HEK293 (cell line): ENCODE results near the gene RETREG3.

Experiments
- KLF10 ChIP-seq: fragments of 450-650 bp; IDR thresholded peaks from 2 replicates; pipeline ENCODE4 v1.5.1; 2018; ENCODE audit warnings: missing biosample characterization, mild to moderate bottlenecking, missing genetic modification characterization
- KLF16 ChIP-seq: fragments of 450-650 bp; formaldehyde crosslinking; IDR thresholded peaks from 2 replicates; pipeline ENCODE4 v1.5.1; 2017; ENCODE audit warnings: missing biosample characterization, missing genetic modification characterization
- OSR2 ChIP-seq: fragments of 450-650 bp; formaldehyde crosslinking; IDR thresholded peaks from 2 replicates; pipeline ENCODE4 v1.5.1; 2016; ENCODE audit warnings: missing biosample characterization, missing genetic modification characterization
- SCRT2 ChIP-seq: fragments of 450-650 bp; formaldehyde crosslinking; IDR thresholded peaks from 2 replicates; pipeline ENCODE4 v1.5.1; 2016; ENCODE audit warnings: missing biosample characterization, missing genetic modification characterization
- SETDB1 ChIP-seq: IDR thresholded peaks from one replicate; pipeline ENCODE4 v1.6.1; 2017; ENCODE audit warnings: mild to moderate bottlenecking, low read length, moderate library complexity, mixed read lengths; ENCODE audit not compliant: insufficient read length
- ZBTB1 ChIP-seq: fragments of 450-650 bp; formaldehyde crosslinking; IDR thresholded peaks from 2 replicates; pipeline ENCODE4 v1.5.1; 2016; ENCODE audit warnings: missing biosample characterization, missing genetic modification characterization
- ZBTB21 ChIP-seq: fragments of 450-650 bp; formaldehyde crosslinking; IDR thresholded peaks from 2 replicates; pipeline ENCODE4 v1.5.1; 2017; ENCODE audit warnings: missing biosample characterization, missing genetic modification characterization
- ZEB2 ChIP-seq: fragments of 450-650 bp; formaldehyde crosslinking; IDR thresholded peaks from 2 replicates; pipeline ENCODE4 v1.5.1; 2016; ENCODE audit warnings: missing biosample characterization, missing genetic modification characterization
- ZFP37 ChIP-seq: fragments of 450-650 bp; formaldehyde crosslinking; IDR thresholded peaks from 2 replicates; pipeline ENCODE4 v1.5.1; 2016; ENCODE audit warnings: missing biosample characterization, missing genetic modification characterization
- ZNF19 ChIP-seq: fragments of 450-650 bp; formaldehyde crosslinking; IDR thresholded peaks from 2 replicates; pipeline ENCODE4; 2016; ENCODE audit warnings: missing biosample characterization, missing genetic modification characterization, low read depth
- ZNF324 ChIP-seq: fragments of 450-650 bp; formaldehyde crosslinking; IDR thresholded peaks from 2 replicates; pipeline ENCODE4 v1.5.1; 2016; ENCODE audit warnings: missing biosample characterization, missing genetic modification characterization
- ZNF354C ChIP-seq: fragments of 450-650 bp; formaldehyde crosslinking; IDR thresholded peaks from 2 replicates; pipeline ENCODE4 v1.5.1; 2016; ENCODE audit warnings: missing biosample characterization, missing genetic modification characterization, low read depth, borderline replicate concordance
- ZNF366 ChIP-seq: fragments of 450-650 bp; formaldehyde crosslinking; conservative IDR thresholded peaks from 2 replicates; pipeline ENCODE4 v1.5.1; 2016; ENCODE audit warnings: missing biosample characterization, missing genetic modification characterization
- ZNF423 ChIP-seq: fragments of 450-650 bp; formaldehyde crosslinking; IDR thresholded peaks from 2 replicates; pipeline ENCODE4 v1.5.1; 2016; ENCODE audit warnings: missing biosample characterization, missing genetic modification characterization
- ZNF596 ChIP-seq: fragments of 450-650 bp; IDR thresholded peaks from 2 replicates; pipeline ENCODE4 v1.5.0; 2018; ENCODE audit warnings: missing biosample characterization, mild to moderate bottlenecking, missing genetic modification characterization, moderate library complexity
- ZNF768 ChIP-seq: fragments of 450-650 bp; formaldehyde crosslinking; IDR thresholded peaks from 2 replicates; pipeline ENCODE4 v1.5.1; 2018; ENCODE audit warnings: missing biosample characterization, mild to moderate bottlenecking, missing genetic modification characterization
- ZNF776 ChIP-seq: fragments of 450-650 bp; formaldehyde crosslinking; IDR thresholded peaks from 2 replicates; pipeline ENCODE4 v1.5.0; 2017; ENCODE audit warnings: missing biosample characterization, missing genetic modification characterization, borderline replicate concordance
- ZNF792 ChIP-seq: fragments of 450-650 bp; formaldehyde crosslinking; IDR thresholded peaks from 2 replicates; pipeline ENCODE4 v1.5.1; 2016; ENCODE audit warnings: missing biosample characterization, missing genetic modification characterization
- TF ChIP-seq, protein P1 (sequence below): fragments of 450-650 bp; formaldehyde crosslinking; IDR thresholded peaks from 2 replicates; pipeline ENCODE4 v1.5.1; 2016; ENCODE audit warnings: missing biosample characterization, missing genetic modification characterization
- TF ChIP-seq, protein P2 (sequence below): fragments of 450-650 bp; formaldehyde crosslinking; IDR thresholded peaks from 2 replicates; pipeline ENCODE4 v1.5.1; 2016; ENCODE audit warnings: missing biosample characterization, missing genetic modification characterization
- TF ChIP-seq, protein P3 (sequence below): fragments of 450-650 bp; formaldehyde crosslinking; IDR thresholded peaks from 2 replicates; pipeline ENCODE4 v1.5.1; 2016; ENCODE audit warnings: missing biosample characterization, missing genetic modification characterization, borderline replicate concordance
- TF ChIP-seq, protein P4 (sequence below): fragments of 450-650 bp; formaldehyde crosslinking; conservative IDR thresholded peaks from 2 replicates; pipeline ENCODE4 v1.5.1; 2016; ENCODE audit warnings: low read depth, missing biosample characterization, missing genetic modification characterization
- TF ChIP-seq, protein P5 (sequence below): fragments of 450-650 bp; formaldehyde crosslinking; IDR thresholded peaks from 2 replicates; pipeline ENCODE4 v1.5.1; 2016; ENCODE audit warnings: missing biosample characterization, missing genetic modification characterization
- TF ChIP-seq, protein P6 (sequence below): fragments of 450-650 bp; formaldehyde crosslinking; IDR thresholded peaks from 2 replicates; pipeline ENCODE4 v1.5.1; 2016; ENCODE audit warnings: missing biosample characterization, missing genetic modification characterization

Gene RETREG3

DNA sequence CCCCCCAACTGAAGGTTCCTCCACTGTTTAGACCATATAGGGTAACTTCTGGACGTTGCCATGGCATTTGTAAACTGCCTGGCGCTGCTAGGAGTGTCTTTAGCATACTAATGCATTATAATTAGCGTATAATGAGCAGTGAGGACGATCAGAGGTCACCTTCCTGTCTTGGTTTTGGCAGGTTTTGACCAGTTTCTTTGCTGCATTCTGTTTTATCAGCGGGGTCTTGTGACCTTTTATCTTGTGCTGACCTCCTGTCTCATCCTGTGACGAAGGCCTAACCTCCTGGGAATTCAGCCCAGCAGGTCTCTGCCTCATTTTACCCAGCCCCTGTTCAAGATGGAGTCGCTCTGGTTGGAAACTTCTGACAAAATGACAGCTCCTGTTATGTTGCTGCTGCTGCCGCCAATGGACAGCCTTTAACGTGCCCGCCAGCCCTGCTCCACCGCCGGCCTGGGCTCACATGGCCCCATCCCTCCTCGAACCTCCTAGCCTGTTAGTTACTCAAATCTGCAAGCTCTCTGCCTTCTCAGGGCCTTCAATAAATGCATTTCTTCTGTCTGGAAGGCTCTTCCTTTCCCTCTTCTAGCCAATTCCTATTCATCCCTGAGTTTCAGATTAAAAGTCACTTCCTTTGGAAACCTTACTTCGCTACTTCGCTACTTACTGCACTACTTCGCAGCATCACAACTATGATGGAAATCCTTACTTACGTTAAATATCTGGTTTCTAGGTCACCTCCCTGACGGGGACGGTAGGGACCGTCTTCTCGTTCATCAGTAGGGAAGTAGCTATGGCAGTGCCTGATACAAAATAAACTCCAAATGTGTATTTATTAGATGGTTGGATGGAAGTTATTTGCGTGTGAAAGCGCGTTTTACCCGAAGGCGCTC, 73.8 kb downstream of the RETREG3 start (continued):
- TF ChIP-seq ZFP37 (tag by site-specific recombination) (no peak), ZNF19 (no peak), OSR2 (tag by site-specific recombination) (no peak), SETDB1 (no peak), ZBTB1 (tag by site-specific recombination) (no peak), ZNF423 (tag by site-specific recombination) (no peak), ZEB2 (tag by site-specific recombination) (peak; percentile 95; the same call in 1 of the 2 replicates), ZNF596 (no peak), ZNF324 (peak; percentile 0; the same call in 1 of the 2 replicates), KLF10 (tag by site-specific recombination) (no peak), ZNF768 (no peak), KLF16 (tag by site-specific recombination) (no peak; the same call in 1 of the 2 replicates), ZNF366 (tag by site-specific recombination) (0 out of 2 replicates have a peak, but pooled peaks have one; percentile 10), ZNF792 (tag by site-specific recombination) (no peak), ZNF776 (tag by site-specific recombination) (no peak), SCRT2 (no peak), ZBTB21 (tag by site-specific recombination) (peak; percentile 54), ZNF354C (tag by site-specific recombination) (no peak)
- TF ChIP-seq, protein P1, sequence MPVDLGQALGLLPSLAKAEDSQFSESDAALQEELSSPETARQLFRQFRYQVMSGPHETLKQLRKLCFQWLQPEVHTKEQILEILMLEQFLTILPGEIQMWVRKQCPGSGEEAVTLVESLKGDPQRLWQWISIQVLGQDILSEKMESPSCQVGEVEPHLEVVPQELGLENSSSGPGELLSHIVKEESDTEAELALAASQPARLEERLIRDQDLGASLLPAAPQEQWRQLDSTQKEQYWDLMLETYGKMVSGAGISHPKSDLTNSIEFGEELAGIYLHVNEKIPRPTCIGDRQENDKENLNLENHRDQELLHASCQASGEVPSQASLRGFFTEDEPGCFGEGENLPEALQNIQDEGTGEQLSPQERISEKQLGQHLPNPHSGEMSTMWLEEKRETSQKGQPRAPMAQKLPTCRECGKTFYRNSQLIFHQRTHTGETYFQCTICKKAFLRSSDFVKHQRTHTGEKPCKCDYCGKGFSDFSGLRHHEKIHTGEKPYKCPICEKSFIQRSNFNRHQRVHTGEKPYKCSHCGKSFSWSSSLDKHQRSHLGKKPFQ (tag by site-specific recombination): peak; percentile 21; the same call in 1 of the 2 replicates
- TF ChIP-seq, protein P2, sequence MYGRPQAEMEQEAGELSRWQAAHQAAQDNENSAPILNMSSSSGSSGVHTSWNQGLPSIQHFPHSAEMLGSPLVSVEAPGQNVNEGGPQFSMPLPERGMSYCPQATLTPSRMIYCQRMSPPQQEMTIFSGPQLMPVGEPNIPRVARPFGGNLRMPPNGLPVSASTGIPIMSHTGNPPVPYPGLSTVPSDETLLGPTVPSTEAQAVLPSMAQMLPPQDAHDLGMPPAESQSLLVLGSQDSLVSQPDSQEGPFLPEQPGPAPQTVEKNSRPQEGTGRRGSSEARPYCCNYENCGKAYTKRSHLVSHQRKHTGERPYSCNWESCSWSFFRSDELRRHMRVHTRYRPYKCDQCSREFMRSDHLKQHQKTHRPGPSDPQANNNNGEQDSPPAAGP (tag by site-specific recombination): no peak; the same call in 1 of the 2 replicates
- TF ChIP-seq, protein P3, sequence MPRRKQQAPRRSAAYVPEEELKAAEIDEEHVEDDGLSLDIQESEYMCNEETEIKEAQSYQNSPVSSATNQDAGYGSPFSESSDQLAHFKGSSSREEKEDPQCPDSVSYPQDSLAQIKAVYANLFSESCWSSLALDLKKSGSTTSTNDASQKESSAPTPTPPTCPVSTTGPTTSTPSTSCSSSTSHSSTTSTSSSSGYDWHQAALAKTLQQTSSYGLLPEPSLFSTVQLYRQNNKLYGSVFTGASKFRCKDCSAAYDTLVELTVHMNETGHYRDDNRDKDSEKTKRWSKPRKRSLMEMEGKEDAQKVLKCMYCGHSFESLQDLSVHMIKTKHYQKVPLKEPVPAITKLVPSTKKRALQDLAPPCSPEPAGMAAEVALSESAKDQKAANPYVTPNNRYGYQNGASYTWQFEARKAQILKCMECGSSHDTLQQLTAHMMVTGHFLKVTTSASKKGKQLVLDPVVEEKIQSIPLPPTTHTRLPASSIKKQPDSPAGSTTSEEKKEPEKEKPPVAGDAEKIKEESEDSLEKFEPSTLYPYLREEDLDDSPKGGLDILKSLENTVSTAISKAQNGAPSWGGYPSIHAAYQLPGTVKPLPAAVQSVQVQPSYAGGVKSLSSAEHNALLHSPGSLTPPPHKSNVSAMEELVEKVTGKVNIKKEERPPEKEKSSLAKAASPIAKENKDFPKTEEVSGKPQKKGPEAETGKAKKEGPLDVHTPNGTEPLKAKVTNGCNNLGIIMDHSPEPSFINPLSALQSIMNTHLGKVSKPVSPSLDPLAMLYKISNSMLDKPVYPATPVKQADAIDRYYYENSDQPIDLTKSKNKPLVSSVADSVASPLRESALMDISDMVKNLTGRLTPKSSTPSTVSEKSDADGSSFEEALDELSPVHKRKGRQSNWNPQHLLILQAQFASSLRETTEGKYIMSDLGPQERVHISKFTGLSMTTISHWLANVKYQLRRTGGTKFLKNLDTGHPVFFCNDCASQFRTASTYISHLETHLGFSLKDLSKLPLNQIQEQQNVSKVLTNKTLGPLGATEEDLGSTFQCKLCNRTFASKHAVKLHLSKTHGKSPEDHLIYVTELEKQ (tag by site-specific recombination): no peak
- TF ChIP-seq, protein P4, sequence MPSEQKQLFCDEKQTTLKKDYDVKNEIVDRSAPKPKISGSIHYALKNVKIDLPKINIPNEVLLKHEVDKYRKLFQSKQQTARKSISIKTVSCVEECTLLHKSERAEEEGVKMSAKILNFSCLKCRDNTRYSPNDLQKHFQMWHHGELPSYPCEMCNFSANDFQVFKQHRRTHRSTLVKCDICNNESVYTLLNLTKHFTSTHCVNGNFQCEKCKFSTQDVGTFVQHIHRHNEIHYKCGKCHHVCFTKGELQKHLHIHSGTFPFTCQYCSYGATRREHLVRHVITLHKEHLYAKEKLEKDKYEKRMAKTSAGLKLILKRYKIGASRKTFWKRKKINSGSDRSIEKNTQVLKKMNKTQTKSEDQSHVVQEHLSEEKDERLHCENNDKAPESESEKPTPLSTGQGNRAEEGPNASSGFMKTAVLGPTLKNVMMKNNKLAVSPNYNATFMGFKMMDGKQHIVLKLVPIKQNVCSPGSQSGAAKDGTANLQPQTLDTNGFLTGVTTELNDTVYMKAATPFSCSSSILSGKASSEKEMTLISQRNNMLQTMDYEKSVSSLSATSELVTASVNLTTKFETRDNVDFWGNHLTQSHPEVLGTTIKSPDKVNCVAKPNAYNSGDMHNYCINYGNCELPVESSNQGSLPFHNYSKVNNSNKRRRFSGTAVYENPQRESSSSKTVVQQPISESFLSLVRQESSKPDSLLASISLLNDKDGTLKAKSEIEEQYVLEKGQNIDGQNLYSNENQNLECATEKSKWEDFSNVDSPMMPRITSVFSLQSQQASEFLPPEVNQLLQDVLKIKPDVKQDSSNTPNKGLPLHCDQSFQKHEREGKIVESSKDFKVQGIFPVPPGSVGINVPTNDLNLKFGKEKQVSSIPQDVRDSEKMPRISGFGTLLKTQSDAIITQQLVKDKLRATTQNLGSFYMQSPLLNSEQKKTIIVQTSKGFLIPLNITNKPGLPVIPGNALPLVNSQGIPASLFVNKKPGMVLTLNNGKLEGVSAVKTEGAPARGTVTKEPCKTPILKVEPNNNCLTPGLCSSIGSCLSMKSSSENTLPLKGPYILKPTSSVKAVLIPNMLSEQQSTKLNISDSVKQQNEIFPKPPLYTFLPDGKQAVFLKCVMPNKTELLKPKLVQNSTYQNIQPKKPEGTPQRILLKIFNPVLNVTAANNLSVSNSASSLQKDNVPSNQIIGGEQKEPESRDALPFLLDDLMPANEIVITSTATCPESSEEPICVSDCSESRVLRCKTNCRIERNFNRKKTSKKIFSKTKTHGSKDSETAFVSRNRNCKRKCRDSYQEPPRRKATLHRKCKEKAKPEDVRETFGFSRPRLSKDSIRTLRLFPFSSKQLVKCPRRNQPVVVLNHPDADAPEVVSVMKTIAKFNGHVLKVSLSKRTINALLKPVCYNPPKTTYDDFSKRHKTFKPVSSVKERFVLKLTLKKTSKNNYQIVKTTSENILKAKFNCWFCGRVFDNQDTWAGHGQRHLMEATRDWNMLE (tag by site-specific recombination): 0 out of 2 replicates have a peak, but pooled peaks have one; percentile 29
- TF ChIP-seq, protein P5, sequence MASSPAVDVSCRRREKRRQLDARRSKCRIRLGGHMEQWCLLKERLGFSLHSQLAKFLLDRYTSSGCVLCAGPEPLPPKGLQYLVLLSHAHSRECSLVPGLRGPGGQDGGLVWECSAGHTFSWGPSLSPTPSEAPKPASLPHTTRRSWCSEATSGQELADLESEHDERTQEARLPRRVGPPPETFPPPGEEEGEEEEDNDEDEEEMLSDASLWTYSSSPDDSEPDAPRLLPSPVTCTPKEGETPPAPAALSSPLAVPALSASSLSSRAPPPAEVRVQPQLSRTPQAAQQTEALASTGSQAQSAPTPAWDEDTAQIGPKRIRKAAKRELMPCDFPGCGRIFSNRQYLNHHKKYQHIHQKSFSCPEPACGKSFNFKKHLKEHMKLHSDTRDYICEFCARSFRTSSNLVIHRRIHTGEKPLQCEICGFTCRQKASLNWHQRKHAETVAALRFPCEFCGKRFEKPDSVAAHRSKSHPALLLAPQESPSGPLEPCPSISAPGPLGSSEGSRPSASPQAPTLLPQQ: 0 out of 2 replicates have a peak, but pooled peaks have one; percentile 14
- TF ChIP-seq, protein P6, sequence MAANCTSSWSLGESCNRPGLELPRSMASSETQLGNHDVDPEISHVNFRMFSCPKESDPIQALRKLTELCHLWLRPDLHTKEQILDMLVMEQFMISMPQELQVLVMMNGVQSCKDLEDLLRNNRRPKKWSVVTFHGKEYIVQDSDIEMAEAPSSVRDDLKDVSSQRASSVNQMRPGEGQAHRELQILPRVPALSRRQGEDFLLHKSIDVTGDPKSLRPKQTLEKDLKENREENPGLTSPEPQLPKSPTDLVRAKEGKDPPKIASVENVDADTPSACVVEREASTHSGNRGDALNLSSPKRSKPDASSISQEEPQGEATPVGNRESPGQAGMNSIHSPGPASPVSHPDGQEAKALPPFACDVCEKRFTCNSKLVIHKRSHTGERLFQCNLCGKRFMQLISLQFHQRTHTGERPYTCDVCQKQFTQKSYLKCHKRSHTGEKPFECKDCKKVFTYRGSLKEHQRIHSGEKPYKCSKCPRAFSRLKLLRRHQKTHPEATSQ (tag by site-specific recombination): no peak
